WI38 (cell line): ENCODE data around the gene COPS6.

Experiments
- H3K4me3 ChIP-seq: 2 replicates; pipeline ENCODE4 v1.5.1; 2011; ENCODE audit warnings: low read depth, mild to moderate bottlenecking, control low read depth, low read length
- CTCF ChIP-seq: IDR thresholded peaks from 2 replicates; pipeline ENCODE4 v1.5.1; 2012; ENCODE audit warnings: low read depth, mild to moderate bottlenecking, control low read depth, low read length

The COPS6 gene

GRCh38 chr7:100053215-100053614, 35.6 kb upstream of the COPS6 start:
- H3K4me3 ChIP-seq: no peak overlapping the region
- TF ChIP-seq CTCF: 0 out of 2 replicates have a peak, but pooled peaks have one; percentile 16

GRCh38 chr7:100057006-100057405, 31.8 kb upstream of the COPS6 start:
- no peak for TF ChIP-seq CTCF
- H3K4me3 ChIP-seq: no peak overlapping the region

GRCh38 chr7:100059251-100059739, 29.5 kb upstream of the COPS6 start:
- no peak overlapping the region for H3K4me3 ChIP-seq
- no peak for TF ChIP-seq CTCF

GRCh38 chr7:100061518-100062193, 27.1 kb upstream of the COPS6 start:
- no peak overlapping the region for H3K4me3 ChIP-seq
- TF ChIP-seq CTCF: no peak

- TF ChIP-seq CTCF: no peak
- H3K4me3 ChIP-seq: no peak overlapping the region
Measured at GRCh38 chr7:100063376-100063775, 25.4 kb upstream of the COPS6 start.

- H3K4me3 ChIP-seq: no peak overlapping the region
- no peak for TF ChIP-seq CTCF
Measured at GRCh38 chr7:100064162-100064561, 24.6 kb upstream of the COPS6 start.

GRCh38 chr7:100065452-100066186, 23.1 kb upstream of the COPS6 start:
- no peak overlapping the region for H3K4me3 ChIP-seq
- no peak for TF ChIP-seq CTCF
